HEK293 (cell line): ENCODE data around the gene GPR21.

Experiments used
- CTCF ChIA-PET: fragments of 350-600 bp; formaldehyde crosslinking; extraction: SDS; loops from one replicate; lab custom pipeline; 2021; ENCODE audit warnings: antibody characterized with exemption; lab: Yijun Ruan, JAX
- POLR2A ChIA-PET: fragments of 300-600 bp; formaldehyde crosslinking; extraction: SDS; loops from one replicate; lab custom pipeline; 2020; ENCODE audit warnings: antibody characterized with exemption, inconsistent platforms; lab: Yijun Ruan, JAX
- H3K27ac ChIP-seq: fragments of 200-500 bp; sonication (Bioruptor generic); 2 replicates; pipeline ENCODE4 v1.5.1; 2014; ENCODE audit warnings: low read depth, low read length, control low read depth, inconsistent platforms; ENCODE audit errors: extremely low read depth
- H3K36me3 ChIP-seq, 2 experiments: fragments of 200-500 bp in 1 of 2; sonication (Bioruptor generic) in 1 of 2; 1 replicate in 1 of 2; 2 replicates in 1 of 2; pipeline ENCODE4 v1.5.1; 2014 to 2017; ENCODE audit warnings: inconsistent platforms in 2 of 2, low read length in 2 of 2; ENCODE audit not compliant: control insufficient read depth in 2 of 2, insufficient read depth in 1 of 2
- H3K4me1 ChIP-seq: fragments of 200-500 bp; sonication (Bioruptor generic); 2 replicates; pipeline ENCODE4 v1.5.1; 2014; ENCODE audit warnings: mild to moderate bottlenecking, low read length, inconsistent platforms; ENCODE audit not compliant: control insufficient read depth, insufficient read depth
- H3K4me3 ChIP-seq: 2 replicates; pipeline ENCODE4 v1.5.1; 2011; ENCODE audit warnings: low read depth, mild to moderate bottlenecking, control low read depth, low read length, moderate library complexity
- H3K9me3 ChIP-seq: fragments of 200-500 bp; sonication (Bioruptor generic); 2 replicates; pipeline ENCODE4 v1.5.1; 2014; ENCODE audit warnings: low read depth, low read length, inconsistent platforms; ENCODE audit not compliant: control insufficient read depth, insufficient read depth
- GLI2 ChIP-seq: fragments of 450-650 bp; formaldehyde crosslinking; IDR thresholded peaks from 2 replicates; pipeline ENCODE4; 2017; ENCODE audit warnings: missing biosample characterization, missing genetic modification characterization, low read depth, borderline replicate concordance
- KLF9 ChIP-seq: fragments of 450-650 bp; formaldehyde crosslinking; IDR thresholded peaks from 2 replicates; pipeline ENCODE4 v1.5.1; 2016; ENCODE audit warnings: missing biosample characterization, missing genetic modification characterization, low read depth
- MYNN ChIP-seq: fragments of 450-650 bp; formaldehyde crosslinking; IDR thresholded peaks from 2 replicates; pipeline ENCODE4 v1.5.1; 2016; ENCODE audit warnings: missing biosample characterization, missing genetic modification characterization, borderline replicate concordance
- SP2 ChIP-seq: fragments of 450-650 bp; formaldehyde crosslinking; IDR thresholded peaks from 2 replicates; pipeline ENCODE4 v1.5.1; 2016; ENCODE audit warnings: missing biosample characterization, missing genetic modification characterization
- WT1 ChIP-seq: fragments of 450-650 bp; formaldehyde crosslinking; IDR thresholded peaks from 2 replicates; pipeline ENCODE4 v1.5.1; 2016; ENCODE audit warnings: missing biosample characterization, missing genetic modification characterization
- ZBTB8A ChIP-seq: fragments of 450-650 bp; formaldehyde crosslinking; IDR thresholded peaks from 2 replicates; pipeline ENCODE4 v1.5.1; 2016; ENCODE audit warnings: missing biosample characterization, missing genetic modification characterization
- ZNF223 ChIP-seq: fragments of 450-650 bp; formaldehyde crosslinking; IDR thresholded peaks from 2 replicates; pipeline ENCODE4 v1.5.1; 2016; ENCODE audit warnings: missing biosample characterization, missing genetic modification characterization
- ZNF23 ChIP-seq: fragments of 450-650 bp; formaldehyde crosslinking; IDR thresholded peaks from 2 replicates; pipeline ENCODE4 v1.5.1; 2016; ENCODE audit warnings: missing biosample characterization, missing genetic modification characterization, borderline replicate concordance
- ZNF37A ChIP-seq: fragments of 450-650 bp; IDR thresholded peaks from 2 replicates; pipeline ENCODE4 v1.5.1; 2018; ENCODE audit warnings: missing biosample characterization, missing genetic modification characterization
- ZNF473 ChIP-seq: fragments of 450-650 bp; formaldehyde crosslinking; IDR thresholded peaks from 2 replicates; pipeline ENCODE4 v1.5.1; 2017; ENCODE audit warnings: missing biosample characterization, missing genetic modification characterization
- ZNF510 ChIP-seq: fragments of 450-650 bp; formaldehyde crosslinking; IDR thresholded peaks from 2 replicates; pipeline ENCODE4 v1.5.1; 2018; ENCODE audit warnings: mild to moderate bottlenecking, missing genetic modification characterization, missing biosample characterization; ENCODE audit not compliant: insufficient replicate concordance
- ZNF555 ChIP-seq: fragments of 450-650 bp; formaldehyde crosslinking; conservative IDR thresholded peaks from 2 replicates; pipeline ENCODE4 v1.5.1; 2017; ENCODE audit warnings: missing biosample characterization, mild to moderate bottlenecking, missing genetic modification characterization, inconsistent platforms
- ZNF561 ChIP-seq: fragments of 450-650 bp; IDR thresholded peaks from 2 replicates; pipeline ENCODE4 v1.5.1; 2018; ENCODE audit warnings: missing biosample characterization, missing genetic modification characterization, borderline replicate concordance
- ZNF610 ChIP-seq: fragments of 450-650 bp; formaldehyde crosslinking; IDR thresholded peaks from 2 replicates; pipeline ENCODE4 v1.5.1; 2016; ENCODE audit warnings: missing biosample characterization, missing genetic modification characterization, borderline replicate concordance
- ZNF654 ChIP-seq: fragments of 450-650 bp; formaldehyde crosslinking; IDR thresholded peaks from 2 replicates; pipeline ENCODE4 v1.5.1; 2016; ENCODE audit warnings: low read depth, missing biosample characterization, missing genetic modification characterization
- ZNF76 ChIP-seq: fragments of 450-650 bp; formaldehyde crosslinking; IDR thresholded peaks from 2 replicates; pipeline ENCODE4; 2016; ENCODE audit warnings: low read depth, missing biosample characterization, missing genetic modification characterization, borderline replicate concordance
- ZNF777 ChIP-seq: fragments of 450-650 bp; formaldehyde crosslinking; IDR thresholded peaks from 2 replicates; pipeline ENCODE4 v1.5.1; 2017; ENCODE audit warnings: missing biosample characterization, missing genetic modification characterization, borderline replicate concordance
- ZNF830 ChIP-seq: fragments of 450-650 bp; IDR thresholded peaks from 2 replicates; pipeline ENCODE4 v1.5.0; 2018; ENCODE audit warnings: missing biosample characterization, missing genetic modification characterization, low read depth, mild to moderate bottlenecking, moderate library complexity
- ZXDB ChIP-seq: fragments of 450-650 bp; formaldehyde crosslinking; IDR thresholded peaks from 2 replicates; pipeline ENCODE4 v1.5.1; 2016; ENCODE audit warnings: missing biosample characterization, missing genetic modification characterization
- TF ChIP-seq, protein P1 (sequence below): fragments of 450-650 bp; formaldehyde crosslinking; IDR thresholded peaks from 2 replicates; pipeline ENCODE4 v1.5.1; 2016; ENCODE audit warnings: missing biosample characterization, missing genetic modification characterization
- TF ChIP-seq, protein P2 (sequence below): fragments of 450-650 bp; formaldehyde crosslinking; IDR thresholded peaks from 2 replicates; pipeline ENCODE4 v1.5.1; 2016; ENCODE audit warnings: missing biosample characterization, missing genetic modification characterization
- TF ChIP-seq, protein P3 (sequence below): fragments of 450-650 bp; formaldehyde crosslinking; IDR thresholded peaks from 2 replicates; pipeline ENCODE4 v1.5.1; 2016; ENCODE audit warnings: missing biosample characterization, missing genetic modification characterization
- TF ChIP-seq, protein P4 (sequence below): fragments of 450-650 bp; formaldehyde crosslinking; IDR thresholded peaks from 2 replicates; pipeline ENCODE4 v1.5.1; 2017; ENCODE audit warnings: missing biosample characterization, missing genetic modification characterization

Gene GPR21

GRCh38 chr9:123003466-123003865 is 30.0 kb upstream of the GPR21 start (continued):
- TF ChIP-seq ZNF610 (tag by site-specific recombination) (no peak), WT1 (tag by site-specific recombination) (no peak), ZNF37A (tag by site-specific recombination) (no peak)

DNA sequence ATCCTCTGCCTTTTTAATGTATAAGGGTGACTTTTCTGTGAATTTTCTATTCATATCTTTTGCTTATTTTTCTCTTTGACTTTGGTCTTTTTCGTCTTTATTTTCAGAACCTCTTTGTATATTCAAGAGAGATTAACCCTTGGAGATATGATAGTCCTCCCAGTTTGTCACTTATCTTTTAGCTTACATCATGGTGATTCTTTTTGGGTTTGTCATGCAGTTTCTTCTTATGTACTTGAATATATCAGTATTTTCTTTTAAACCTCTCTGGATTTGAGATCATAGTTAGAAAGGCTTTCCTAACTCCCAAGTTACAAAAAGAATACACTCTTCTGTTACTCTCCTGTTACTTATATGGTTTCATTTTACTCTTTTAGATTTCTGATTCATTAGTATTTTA is 27.5 kb upstream of the GPR21 start:
- ChIA-PET POLR2A (no interaction called here), CTCF (interaction anchor here (0.7 kb wide), 1 partner anchor 224 kb away, joined by 4 read pairs; no protein-coding TSS in a partner anchor)
- Histone ChIP-seq H3K27ac (no peak overlapping the region), H3K4me3 (no peak overlapping the region), H3K9me3 (no peaks in the 10 kb centered on the region), H3K36me3 (peaks cover 3 to 39% of the 10 kb centered on the region in 2 experiments), H3K4me1 (no peaks in the 10 kb centered on the region)
- TF ChIP-seq, protein P1, sequence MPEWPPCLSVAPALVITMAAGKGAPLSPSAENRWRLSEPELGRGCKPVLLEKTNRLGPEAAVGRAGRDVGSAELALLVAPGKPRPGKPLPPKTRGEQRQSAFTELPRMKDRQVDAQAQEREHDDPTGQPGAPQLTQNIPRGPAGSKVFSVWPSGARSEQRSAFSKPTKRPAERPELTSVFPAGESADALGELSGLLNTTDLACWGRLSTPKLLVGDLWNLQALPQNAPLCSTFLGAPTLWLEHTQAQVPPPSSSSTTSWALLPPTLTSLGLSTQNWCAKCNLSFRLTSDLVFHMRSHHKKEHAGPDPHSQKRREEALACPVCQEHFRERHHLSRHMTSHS (tag by site-specific recombination), result no peak
- TF ChIP-seq ZNF654 (no peak), GLI2 (tag by site-specific recombination) (no peak), ZNF223 (tag by site-specific recombination) (no peak), ZXDB (tag by site-specific recombination) (no peak), ZNF555 (tag by site-specific recombination) (no peak), ZNF777 (no peak)
- TF ChIP-seq, protein P2, sequence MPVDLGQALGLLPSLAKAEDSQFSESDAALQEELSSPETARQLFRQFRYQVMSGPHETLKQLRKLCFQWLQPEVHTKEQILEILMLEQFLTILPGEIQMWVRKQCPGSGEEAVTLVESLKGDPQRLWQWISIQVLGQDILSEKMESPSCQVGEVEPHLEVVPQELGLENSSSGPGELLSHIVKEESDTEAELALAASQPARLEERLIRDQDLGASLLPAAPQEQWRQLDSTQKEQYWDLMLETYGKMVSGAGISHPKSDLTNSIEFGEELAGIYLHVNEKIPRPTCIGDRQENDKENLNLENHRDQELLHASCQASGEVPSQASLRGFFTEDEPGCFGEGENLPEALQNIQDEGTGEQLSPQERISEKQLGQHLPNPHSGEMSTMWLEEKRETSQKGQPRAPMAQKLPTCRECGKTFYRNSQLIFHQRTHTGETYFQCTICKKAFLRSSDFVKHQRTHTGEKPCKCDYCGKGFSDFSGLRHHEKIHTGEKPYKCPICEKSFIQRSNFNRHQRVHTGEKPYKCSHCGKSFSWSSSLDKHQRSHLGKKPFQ (tag by site-specific recombination), result no peak

DNA sequence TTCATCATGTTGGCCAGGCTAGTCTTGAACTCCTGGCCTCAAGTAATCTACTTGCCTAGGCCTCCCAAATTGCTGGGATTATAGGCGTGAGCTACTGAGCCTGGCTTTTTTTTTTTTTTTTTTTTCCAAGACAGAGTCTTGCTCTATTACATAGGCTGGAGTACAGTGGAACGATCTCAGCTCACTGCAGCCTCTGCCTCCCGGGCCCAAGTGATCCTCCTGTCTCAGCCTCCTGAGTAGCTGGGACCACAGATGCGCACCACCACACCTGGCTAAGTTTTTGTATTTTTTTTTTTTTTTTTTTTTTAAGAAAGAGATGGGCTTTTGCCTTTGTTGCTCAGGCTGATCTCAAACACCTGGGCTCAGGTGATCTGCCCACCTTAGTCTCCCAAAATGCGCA is 26.2 kb upstream of the GPR21 start:
- no peaks in the 10 kb centered on the region for H3K4me1 ChIP-seq
- CTCF ChIA-PET, result interaction anchor here (0.7 to 1.0 kb wide), 2 partner anchors 16 to 142 kb away, joined by 3 to 4 read pairs; no protein-coding TSS in a partner anchor
- TF ChIP-seq, protein P3, sequence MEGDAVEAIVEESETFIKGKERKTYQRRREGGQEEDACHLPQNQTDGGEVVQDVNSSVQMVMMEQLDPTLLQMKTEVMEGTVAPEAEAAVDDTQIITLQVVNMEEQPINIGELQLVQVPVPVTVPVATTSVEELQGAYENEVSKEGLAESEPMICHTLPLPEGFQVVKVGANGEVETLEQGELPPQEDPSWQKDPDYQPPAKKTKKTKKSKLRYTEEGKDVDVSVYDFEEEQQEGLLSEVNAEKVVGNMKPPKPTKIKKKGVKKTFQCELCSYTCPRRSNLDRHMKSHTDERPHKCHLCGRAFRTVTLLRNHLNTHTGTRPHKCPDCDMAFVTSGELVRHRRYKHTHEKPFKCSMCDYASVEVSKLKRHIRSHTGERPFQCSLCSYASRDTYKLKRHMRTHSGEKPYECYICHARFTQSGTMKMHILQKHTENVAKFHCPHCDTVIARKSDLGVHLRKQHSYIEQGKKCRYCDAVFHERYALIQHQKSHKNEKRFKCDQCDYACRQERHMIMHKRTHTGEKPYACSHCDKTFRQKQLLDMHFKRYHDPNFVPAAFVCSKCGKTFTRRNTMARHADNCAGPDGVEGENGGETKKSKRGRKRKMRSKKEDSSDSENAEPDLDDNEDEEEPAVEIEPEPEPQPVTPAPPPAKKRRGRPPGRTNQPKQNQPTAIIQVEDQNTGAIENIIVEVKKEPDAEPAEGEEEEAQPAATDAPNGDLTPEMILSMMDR (tag by site-specific recombination), result no peak
- no peak for TF ChIP-seq ZNF510 (tag by site-specific recombination)
- no peak for TF ChIP-seq MYNN (tag by site-specific recombination)
- TF ChIP-seq ZNF23 (tag by site-specific recombination), result no peak
- TF ChIP-seq ZNF473 (tag by site-specific recombination), result no peak
- TF ChIP-seq, all 188 proteins: peak for 0
- no peak overlapping the region for H3K27ac ChIP-seq
- POLR2A ChIA-PET, result no interaction called here
- peaks cover 6 to 42% of the 10 kb centered on the region in 2 experiments for H3K36me3 ChIP-seq
- no peaks in the 10 kb centered on the region for H3K9me3 ChIP-seq
- no peak overlapping the region for H3K4me3 ChIP-seq

DNA sequence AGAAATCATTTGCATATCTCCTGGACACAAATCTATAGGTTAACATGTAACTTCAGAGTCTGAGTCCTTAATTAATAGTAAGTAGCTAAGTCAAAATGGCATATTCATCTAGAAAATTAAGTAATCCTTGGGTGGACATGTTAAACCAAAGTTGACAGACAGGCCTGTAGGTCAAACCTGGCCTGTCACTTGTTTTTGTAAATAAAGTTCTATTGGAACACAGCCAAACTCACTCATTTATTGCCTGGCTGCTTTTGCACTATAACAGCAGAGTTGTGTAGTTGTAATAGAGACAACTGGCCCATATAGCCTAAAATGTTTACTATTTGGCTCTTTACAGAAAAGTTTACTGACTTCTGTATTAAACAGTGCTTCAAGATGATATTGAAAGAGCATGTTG is 24.6 kb upstream of the GPR21 start:
- no peaks in the 10 kb centered on the region for H3K4me1 ChIP-seq
- peaks cover 10 to 44% of the 10 kb centered on the region in 2 experiments for H3K36me3 ChIP-seq
- ChIA-PET CTCF (interaction anchor here (1.7 kb wide), 1 partner anchor 18 kb away, joined by 14 read pairs; no protein-coding TSS in a partner anchor), POLR2A (no interaction called here)
- no peaks in the 10 kb centered on the region for H3K9me3 ChIP-seq
- no peak overlapping the region for H3K27ac ChIP-seq
- no peak overlapping the region for H3K4me3 ChIP-seq
- no peak for TF ChIP-seq ZNF830 (tag by site-specific recombination)
- TF ChIP-seq KLF9 (tag by site-specific recombination), result no peak
- no peak for TF ChIP-seq SP2 (tag by site-specific recombination)
- TF ChIP-seq ZNF76 (tag by site-specific recombination), result no peak
- no peak for TF ChIP-seq ZBTB8A
- TF ChIP-seq, protein P4, sequence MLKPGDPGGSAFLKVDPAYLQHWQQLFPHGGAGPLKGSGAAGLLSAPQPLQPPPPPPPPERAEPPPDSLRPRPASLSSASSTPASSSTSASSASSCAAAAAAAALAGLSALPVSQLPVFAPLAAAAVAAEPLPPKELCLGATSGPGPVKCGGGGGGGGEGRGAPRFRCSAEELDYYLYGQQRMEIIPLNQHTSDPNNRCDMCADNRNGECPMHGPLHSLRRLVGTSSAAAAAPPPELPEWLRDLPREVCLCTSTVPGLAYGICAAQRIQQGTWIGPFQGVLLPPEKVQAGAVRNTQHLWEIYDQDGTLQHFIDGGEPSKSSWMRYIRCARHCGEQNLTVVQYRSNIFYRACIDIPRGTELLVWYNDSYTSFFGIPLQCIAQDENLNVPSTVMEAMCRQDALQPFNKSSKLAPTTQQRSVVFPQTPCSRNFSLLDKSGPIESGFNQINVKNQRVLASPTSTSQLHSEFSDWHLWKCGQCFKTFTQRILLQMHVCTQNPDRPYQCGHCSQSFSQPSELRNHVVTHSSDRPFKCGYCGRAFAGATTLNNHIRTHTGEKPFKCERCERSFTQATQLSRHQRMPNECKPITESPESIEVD, result no peak
- TF ChIP-seq ZNF561, result no peak
